Gastroesophageal sphincter (tissue), 3 donors: Measurements from ENCODE around the gene PRUNE1.

Experiments used
- EP300 ChIP-seq: sonication (generic); formaldehyde crosslinking; IDR thresholded peaks from one replicate; pipeline ENCODE4 v1.6.1; 2017; ENCODE audit warnings: antibody characterized with exemption, mild to moderate bottlenecking
- POLR2A ChIP-seq, 2 donors: fragments of 450-650 bp; IDR thresholded peaks; one replicate each; pipeline ENCODE4 v1.6.1; 2017; ENCODE audit warnings: antibody characterized with exemption in 2 of 2, mild to moderate bottlenecking in 2 of 2, moderate library complexity in 1 of 2
- TF ChIP-seq, protein P1 (sequence below), 4 experiments: fragments of 200-600 bp in 2 of 4; fragments of 450-650 bp in 2 of 4; sonication (generic) in 1 of 4; IDR thresholded peaks; one replicate each; pipeline ENCODE4 v1.5.1; 2017 to 2019; ENCODE audit warnings: antibody characterized with exemption in 4 of 4, mild to moderate bottlenecking in 2 of 4, moderate library complexity in 2 of 4

DNA sequence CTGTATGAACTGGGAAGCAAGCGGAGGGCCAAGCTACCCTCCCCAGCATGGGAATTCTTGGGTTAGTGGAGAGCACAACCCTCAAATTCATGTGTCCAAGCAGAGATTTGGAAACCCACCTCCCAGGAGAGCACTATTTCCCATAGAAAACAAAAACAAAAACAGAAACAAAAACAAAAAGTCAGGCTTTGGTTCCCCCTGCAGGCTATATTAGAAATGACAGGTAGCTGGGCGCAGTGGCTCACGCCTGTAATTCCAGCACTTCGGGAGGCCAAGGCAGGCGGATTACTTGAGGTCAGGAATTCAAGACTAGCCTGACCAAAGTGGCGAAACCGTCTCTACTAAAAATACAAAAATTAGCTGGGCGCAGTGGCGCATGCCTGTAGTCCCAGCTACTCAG lies 12.4 kb upstream of the PRUNE1 start:
- TF ChIP-seq EP300 = no peak
- TF ChIP-seq, protein P1, sequence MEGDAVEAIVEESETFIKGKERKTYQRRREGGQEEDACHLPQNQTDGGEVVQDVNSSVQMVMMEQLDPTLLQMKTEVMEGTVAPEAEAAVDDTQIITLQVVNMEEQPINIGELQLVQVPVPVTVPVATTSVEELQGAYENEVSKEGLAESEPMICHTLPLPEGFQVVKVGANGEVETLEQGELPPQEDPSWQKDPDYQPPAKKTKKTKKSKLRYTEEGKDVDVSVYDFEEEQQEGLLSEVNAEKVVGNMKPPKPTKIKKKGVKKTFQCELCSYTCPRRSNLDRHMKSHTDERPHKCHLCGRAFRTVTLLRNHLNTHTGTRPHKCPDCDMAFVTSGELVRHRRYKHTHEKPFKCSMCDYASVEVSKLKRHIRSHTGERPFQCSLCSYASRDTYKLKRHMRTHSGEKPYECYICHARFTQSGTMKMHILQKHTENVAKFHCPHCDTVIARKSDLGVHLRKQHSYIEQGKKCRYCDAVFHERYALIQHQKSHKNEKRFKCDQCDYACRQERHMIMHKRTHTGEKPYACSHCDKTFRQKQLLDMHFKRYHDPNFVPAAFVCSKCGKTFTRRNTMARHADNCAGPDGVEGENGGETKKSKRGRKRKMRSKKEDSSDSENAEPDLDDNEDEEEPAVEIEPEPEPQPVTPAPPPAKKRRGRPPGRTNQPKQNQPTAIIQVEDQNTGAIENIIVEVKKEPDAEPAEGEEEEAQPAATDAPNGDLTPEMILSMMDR (IDR thresholded peaks at IDR 0.05) = peak in 3 of 4 experiments; percentile 79 to 89 (median 83)
- TF ChIP-seq POLR2A (IDR thresholded peaks at IDR 0.05) = no peak
